22Rv1 (cell line): ENCODE measurements around the gene TEX55.

Experiments used
- ZFX ChIP-seq: fragments of 450-650 bp; IDR thresholded peaks from 2 replicates; pipeline ENCODE4 v1.6.1; 2017; ENCODE audit warnings: antibody characterized with exemption, borderline replicate concordance
- TF ChIP-seq, protein P1 (sequence below): fragments of 450-650 bp; IDR thresholded peaks from 2 replicates; pipeline ENCODE4 v1.5.1; 2017; ENCODE audit warnings: mild to moderate bottlenecking

DNA sequence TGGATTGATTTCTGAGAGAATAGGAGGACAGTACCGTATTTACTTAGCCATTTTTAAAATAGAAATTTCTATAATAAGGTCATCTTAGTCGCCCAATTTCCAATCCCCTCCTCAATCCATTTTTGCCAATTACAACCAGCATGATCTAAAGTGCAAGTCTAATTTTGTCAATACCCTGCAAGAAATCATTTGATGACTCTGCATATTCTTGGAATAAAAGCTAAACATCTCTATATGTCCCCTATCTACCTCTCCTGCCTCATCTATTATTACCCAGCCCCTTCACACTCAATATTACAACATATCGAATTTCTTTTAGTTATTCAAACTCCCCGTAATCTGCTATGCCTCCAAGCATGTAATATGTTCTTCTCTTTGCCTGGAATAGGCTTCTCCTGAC lies 41.9 kb upstream of the TEX55 start:
- TF ChIP-seq, protein P1, sequence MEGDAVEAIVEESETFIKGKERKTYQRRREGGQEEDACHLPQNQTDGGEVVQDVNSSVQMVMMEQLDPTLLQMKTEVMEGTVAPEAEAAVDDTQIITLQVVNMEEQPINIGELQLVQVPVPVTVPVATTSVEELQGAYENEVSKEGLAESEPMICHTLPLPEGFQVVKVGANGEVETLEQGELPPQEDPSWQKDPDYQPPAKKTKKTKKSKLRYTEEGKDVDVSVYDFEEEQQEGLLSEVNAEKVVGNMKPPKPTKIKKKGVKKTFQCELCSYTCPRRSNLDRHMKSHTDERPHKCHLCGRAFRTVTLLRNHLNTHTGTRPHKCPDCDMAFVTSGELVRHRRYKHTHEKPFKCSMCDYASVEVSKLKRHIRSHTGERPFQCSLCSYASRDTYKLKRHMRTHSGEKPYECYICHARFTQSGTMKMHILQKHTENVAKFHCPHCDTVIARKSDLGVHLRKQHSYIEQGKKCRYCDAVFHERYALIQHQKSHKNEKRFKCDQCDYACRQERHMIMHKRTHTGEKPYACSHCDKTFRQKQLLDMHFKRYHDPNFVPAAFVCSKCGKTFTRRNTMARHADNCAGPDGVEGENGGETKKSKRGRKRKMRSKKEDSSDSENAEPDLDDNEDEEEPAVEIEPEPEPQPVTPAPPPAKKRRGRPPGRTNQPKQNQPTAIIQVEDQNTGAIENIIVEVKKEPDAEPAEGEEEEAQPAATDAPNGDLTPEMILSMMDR = no peak
- no peak for TF ChIP-seq ZFX
